NCI-H345 treated with DMSO at 0.1 percent for 48 hours (cell line): ENCODE results near the gene EZR.
"Not testable (repeated sequence)": the region's sequence is repeated elsewhere in the genome, so short reads cannot be mapped to it uniquely, and the experiment has no call there.

ENCODE experiments used
- DNase-seq: peaks from one replicate; lab custom pipeline; 2025; ENCODE audit not compliant: unreplicated experiment; lab: John Stamatoyannopoulos, UW

The EZR gene

GRCh38 chr6:158843751-158844683 is 24.8 kb upstream of the EZR start:
- DNase-seq = no peak

DNA sequence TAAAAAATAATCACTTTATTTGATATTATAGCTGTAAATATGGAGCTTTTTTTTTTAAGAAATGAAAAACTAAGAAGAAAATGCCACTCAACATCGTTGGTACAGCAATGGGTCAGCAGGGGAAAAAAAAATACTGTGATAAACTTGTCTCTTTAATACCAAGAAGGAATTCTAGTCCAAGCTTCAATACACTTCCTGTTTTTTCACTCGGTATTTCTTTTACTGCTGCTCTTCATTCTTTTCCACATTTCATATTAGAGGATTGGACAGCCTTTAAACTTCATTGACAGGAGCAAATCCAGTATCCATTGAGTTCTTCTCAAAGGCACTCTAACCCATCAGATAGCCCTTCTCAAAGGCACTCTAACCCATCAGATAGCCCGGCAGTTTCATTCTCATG is 22.2 kb upstream of the EZR start:
- no peak for DNase-seq

DNA sequence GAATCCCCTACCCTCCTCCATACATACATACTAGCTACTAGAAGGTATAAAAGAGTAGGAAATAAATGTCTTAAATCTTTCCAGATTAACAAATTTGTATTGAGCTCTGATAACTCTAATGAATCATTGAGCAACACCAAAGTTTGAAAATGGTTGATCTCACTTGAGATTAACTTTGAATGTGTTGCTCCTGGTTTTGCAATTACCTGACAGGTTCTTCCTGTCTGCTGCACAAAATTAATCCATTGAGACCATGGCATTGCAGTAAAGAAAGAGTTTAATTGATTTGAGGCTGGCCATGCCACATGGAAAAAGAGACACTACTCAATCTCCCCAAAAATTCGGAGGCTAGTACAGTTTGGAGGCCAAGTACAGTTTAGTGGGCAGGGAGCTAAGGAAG is 21.3 kb upstream of the EZR start:
- no peak for DNase-seq

DNA sequence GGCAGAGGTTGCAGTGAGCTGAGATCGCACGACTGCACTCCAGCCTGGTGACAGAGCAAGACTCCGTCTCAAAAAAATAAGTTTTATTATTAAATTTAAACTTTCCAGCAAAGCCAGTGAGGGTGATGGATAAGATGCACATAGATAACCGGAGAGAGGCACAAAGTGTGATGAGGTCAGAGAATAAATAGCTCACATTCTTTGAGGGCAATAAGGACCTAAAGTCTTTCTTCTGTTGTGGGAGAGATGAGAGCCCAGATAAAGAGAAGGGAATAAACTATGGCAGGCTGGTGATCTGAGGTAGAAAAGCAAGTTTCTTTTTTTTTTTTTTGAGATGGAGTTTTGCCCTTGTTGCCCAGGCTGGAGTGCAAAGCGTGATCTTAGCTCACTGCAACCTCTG is 20.6 kb upstream of the EZR start:
- DNase-seq = no peak

DNA sequence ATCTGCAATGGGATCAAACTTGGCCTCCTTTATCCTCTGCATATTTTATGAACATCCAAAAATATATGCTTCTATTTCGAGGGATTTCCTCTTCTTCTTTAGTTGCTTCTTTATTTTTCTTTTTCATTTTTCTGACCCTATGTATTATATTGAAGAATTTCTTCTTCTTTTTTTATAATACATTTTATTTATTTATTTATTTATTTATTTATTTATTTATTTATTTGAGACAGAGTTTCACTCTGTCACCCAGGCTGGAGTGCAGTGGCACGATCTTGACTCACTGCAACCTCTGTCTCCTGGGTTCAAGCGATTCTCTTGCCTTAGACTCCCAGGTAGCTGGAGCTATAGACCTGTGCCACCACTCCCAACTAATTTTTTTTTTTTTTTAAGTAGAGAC is 19.6 kb upstream of the EZR start:
- DNase-seq = not testable (repeated sequence)

- DNase-seq = no peak
These were observed 18.8 kb upstream of the EZR start for GRCh38 chr6:158837684-158838625.

- DNase-seq = no peak
These were observed 17.6 kb upstream of the EZR start for GRCh38 chr6:158836625-158837311.

DNA sequence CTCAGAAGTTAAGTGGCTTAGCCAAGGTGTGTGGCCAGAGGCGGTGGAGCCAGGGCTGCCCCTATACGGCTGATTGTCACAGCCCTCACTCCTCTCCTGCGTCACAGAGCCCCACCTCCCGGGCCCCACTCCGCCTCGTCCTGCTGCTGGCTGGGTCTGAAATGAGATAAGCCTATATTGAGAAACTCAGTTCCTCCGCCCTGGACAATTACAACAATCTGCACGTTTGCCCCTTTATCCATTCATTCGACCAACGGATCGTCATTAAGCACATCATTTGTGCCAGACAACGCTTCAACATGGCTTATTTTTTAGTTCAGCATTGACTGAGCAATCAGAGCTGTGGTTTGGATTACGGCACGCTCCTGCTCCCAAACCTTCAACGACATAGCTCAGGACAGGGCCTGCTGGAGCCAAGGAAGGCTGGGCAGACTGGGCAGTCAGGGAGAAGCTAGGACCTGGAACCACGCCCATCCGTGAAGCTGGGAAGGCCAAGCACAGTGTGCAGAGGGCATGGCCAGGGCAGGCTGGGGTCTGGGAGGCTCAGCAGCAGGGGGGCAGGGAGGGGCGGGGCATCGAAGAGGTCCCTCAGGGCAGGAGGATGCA is 16.6 kb upstream of the EZR start:
- no peak for DNase-seq

DNA sequence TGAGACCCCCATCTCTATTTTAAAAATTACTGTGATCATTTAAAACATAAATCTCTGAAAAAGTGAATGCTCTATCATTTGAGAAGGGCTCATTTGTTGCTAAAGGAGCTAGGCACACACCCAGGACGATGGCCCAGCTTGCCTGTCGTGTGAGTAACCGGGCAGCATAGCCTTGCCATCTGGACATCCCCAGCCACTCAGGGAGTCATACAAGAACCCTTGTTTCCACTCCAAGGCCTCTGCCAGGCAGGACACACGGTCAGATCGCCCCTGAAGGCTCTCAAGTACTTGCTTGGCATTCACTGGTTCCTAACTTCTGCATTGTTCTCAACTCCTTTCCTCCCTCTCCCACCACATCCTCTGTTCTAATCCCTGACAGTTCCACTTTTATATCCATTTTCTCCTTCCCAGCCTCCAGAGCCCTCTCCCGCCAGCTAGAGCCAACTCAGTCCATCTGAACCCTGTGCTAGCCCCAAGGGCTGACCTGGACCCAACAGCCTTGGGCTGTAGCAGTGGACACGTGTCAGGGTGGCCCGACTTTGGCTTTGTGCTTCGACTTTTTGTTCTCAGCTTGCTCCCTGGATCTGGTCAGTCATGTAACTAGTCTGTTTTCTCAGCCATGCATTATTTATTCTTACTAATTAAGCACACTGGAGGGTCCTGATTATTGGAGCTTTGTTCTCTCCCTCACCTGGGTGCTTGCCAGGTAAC is 15.7 kb upstream of the EZR start:
- no peak for DNase-seq

DNA sequence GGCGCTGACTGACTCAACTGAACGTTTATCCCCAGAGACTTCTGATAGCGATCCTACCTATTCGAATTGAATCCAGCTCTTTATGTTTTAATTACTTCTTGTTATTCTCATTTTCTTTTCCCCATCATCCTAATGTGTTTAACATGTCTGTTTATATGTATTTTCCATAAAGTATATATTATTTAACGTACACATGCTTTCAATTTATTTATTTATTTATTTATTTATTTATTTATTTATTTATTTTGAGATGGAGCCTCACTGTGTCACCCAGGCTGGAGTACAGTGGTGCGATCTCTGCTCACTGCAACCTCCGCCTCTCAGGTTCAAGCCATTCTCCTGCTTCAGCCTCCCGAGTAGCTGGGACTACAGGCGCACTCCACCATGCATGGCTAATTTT is 13.6 kb upstream of the EZR start:
- DNase-seq = not testable (repeated sequence)

DNA sequence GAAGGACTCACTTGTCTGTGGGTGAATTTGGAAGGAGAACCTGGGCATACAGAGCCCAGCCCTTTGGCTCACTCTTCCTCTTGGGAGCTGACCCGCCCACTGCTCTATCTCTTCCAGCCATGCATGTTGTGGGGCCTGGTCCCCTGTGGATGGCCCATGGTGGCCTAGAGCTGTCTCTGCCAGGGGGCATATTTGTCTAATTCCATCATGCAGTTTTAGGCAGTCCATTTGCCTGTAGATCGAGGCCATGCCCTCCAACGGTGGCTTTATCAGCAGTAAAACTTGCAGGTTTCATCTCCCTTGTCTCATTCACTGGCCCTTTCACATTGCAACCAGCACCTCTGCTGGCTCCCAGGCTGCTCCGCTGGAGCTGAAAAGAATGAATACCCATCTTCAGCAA is 12.9 kb upstream of the EZR start:
- DNase-seq = no peak

- DNase-seq = no peak
These were observed 12.4 kb upstream of the EZR start for GRCh38 chr6:158831571-158831970.

DNA sequence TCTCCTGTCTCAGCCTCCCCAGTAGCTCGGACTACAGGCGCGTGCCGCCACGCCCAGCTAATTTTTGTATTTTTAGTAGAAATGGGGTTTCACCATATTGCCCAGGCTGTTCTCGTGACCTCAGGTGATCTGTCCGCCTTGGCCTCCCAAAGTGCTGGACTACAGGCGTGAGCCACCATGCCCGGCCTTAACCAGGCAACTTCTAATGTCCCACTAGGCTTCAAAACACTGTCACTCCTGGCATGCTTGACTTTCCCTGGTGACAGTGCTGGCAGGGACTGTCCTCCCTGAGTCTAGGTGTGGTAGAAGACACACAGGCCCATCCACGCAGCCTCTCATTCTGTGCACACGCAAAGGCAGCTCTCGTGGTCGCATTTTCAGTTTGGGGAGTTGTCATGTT is 11.6 kb upstream of the EZR start:
- DNase-seq = no peak

- DNase-seq = no peak
These were observed 9.6 kb upstream of the EZR start for GRCh38 chr6:158828807-158829206.

GRCh38 chr6:158826819-158827501 is 7.8 kb upstream of the EZR start:
- no peak for DNase-seq

GRCh38 chr6:158825951-158826306 is 6.8 kb upstream of the EZR start:
- no peak for DNase-seq

DNA sequence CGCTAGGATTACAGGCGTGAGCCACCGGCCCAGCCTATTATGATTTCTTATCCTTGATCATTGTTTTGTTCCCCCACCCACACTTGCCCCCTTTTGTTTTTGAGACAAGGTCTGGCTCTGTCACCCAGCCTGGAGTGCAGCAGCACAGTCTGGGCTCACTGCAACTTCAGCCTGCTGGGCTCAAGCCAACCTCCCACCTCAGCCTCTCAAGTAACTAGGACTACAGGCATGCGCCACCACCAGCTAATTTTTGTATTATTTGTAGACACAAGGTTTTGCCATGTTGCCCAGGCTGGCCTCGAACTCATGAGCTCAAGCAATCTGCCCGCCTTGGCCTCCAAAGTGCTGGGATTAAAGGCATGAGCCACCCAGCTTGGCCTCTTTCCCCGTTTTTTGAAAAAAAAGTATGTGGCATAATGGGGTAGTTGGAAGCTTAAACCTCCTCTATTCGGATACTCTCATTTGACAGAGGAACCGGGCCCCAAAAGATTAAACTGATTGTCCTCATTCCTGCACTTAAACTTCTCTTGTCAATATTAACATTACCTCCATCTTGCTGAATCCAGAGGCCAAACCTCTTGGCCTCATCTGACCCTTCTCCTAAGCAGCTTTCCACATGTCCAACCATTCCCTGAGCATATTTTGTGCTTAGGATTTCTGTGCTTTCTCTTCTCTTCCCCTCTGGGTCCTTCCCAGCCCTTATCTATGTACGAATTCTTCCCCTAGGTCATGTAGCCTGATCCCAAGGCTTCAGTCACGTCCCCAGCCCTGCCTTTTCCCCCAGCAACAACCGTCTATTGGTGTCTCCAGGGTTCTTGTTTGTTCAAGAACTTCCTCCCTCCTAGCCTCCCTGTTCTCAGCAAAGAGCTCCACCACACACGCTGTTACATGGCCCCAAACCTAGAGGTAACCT is 6.1 kb upstream of the EZR start:
- DNase-seq = no peak

DNA sequence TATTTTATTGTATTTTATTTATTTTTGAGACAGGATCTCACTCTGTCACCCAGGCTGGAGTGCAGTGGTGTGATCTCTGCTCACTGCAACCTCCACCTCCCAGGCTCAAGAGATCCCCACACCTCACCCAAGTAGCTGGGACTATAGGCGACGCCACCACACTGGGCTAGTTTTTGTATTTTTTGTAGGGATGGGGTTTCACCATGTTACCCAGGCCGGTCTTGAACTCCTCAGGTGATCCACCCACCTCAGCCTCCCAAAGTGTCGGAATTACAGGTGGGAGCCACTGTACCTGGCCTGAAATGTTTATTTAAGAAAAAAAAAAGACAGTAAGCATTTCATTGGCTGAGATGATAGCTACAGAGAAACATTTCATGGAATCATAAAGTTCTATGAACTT is 4.4 kb upstream of the EZR start:
- DNase-seq = not testable (repeated sequence)
